ENCODE measurements around the gene RHOH.

- TF ChIP-seq CTCF (IDR thresholded peaks at IDR 0.05) (no peak), POLR2A (IDR thresholded peaks at IDR 0.05) (no peak)
These were observed 30.9 kb upstream of the RHOH start for GRCh38 chr4:40165916-40166315.

Data from ovary (tissue), 3 donors.